ENCODE measurements around the gene ZFP62.
"Not testable (repeated sequence)": the region's sequence is repeated elsewhere in the genome, so short reads cannot be mapped to it uniquely, and the experiment has no call there.

Gene ZFP62

GRCh38 chr5:180901319-180902009 is 40.4 kb upstream of the ZFP62 start:
- Histone ChIP-seq H3K9me2 (ENCODE audit: low read depth, low read length) (no peaks in the 10 kb centered on the region), H3K4me3 (ENCODE audit: low read depth, low read length, poor library complexity, severe bottlenecking) (no peak overlapping the region), H2AFZ (ENCODE audit: low read length) (peak overlapping the region; percentile 45; the same call in 1 of the 2 replicates), H3F3A (ENCODE audit: insufficient read depth, low read length) (no peaks in the 10 kb centered on the region), H4K20me1 (ENCODE audit: insufficient read depth, low read length) (no peaks in the 10 kb centered on the region), H3K9ac (ENCODE audit: low read length) (no peak overlapping the region), H3K9me3 (ENCODE audit: low read length) (peaks cover 8% of the 10 kb centered on the region), H3K4me1 (ENCODE audit: insufficient read depth, low read length, severe bottlenecking) (peaks cover 23% of the 10 kb centered on the region), H3K36me3 (ENCODE audit: insufficient read depth, low read length) (no peaks in the 10 kb centered on the region), H3K79me2 (ENCODE audit: insufficient read depth, low read length) (no peaks in the 10 kb centered on the region), H3K27ac (ENCODE audit: low read depth, low read length, poor library complexity, severe bottlenecking) (peak overlapping the region; percentile 70), H3K27me3 (ENCODE audit: insufficient read depth, low read length) (no peaks in the 10 kb centered on the region), H3K4me2 (ENCODE audit: low read length) (no peak overlapping the region)
- TF ChIP-seq EZH2 (IDR thresholded peaks at IDR 0.05; ENCODE audit: borderline replicate concordance, low read length) (no peak), CTCF (IDR thresholded peaks at IDR 0.05; ENCODE audit: low read length) (no peak)

GRCh38 chr5:180900178-180900577 is 39.1 kb upstream of the ZFP62 start:
- Histone ChIP-seq H3K36me3 (ENCODE audit: insufficient read depth, low read length) (no peaks in the 10 kb centered on the region), H3K9me3 (ENCODE audit: low read length) (peaks cover 8% of the 10 kb centered on the region), H3K27ac (ENCODE audit: low read depth, low read length, poor library complexity, severe bottlenecking) (no peak overlapping the region), H3K4me1 (ENCODE audit: insufficient read depth, low read length, severe bottlenecking) (peaks cover 23% of the 10 kb centered on the region), H3F3A (ENCODE audit: insufficient read depth, low read length) (no peaks in the 10 kb centered on the region), H3K9ac (ENCODE audit: low read length) (no peak overlapping the region), H3K4me2 (ENCODE audit: low read length) (no peak overlapping the region; the same call in 1 of the 2 replicates), H3K9me2 (ENCODE audit: low read depth, low read length) (no peaks in the 10 kb centered on the region), H3K79me2 (ENCODE audit: insufficient read depth, low read length) (no peaks in the 10 kb centered on the region), H3K27me3 (ENCODE audit: insufficient read depth, low read length) (no peaks in the 10 kb centered on the region), H3K4me3 (ENCODE audit: low read depth, low read length, poor library complexity, severe bottlenecking) (no peak overlapping the region), H2AFZ (ENCODE audit: low read length) (peak overlapping the region; percentile 54; the same call in 1 of the 2 replicates), H4K20me1 (ENCODE audit: insufficient read depth, low read length) (no peaks in the 10 kb centered on the region)
- TF ChIP-seq CTCF (IDR thresholded peaks at IDR 0.05; ENCODE audit: low read length), result no peak
- no peak for TF ChIP-seq EZH2 (IDR thresholded peaks at IDR 0.05; ENCODE audit: borderline replicate concordance, low read length)

GRCh38 chr5:180898621-180899246 is 37.7 kb upstream of the ZFP62 start, which contains the start of gene BTNL8:
TSS of gene BTNL8 (plus strand) at chr5:180899159. CDS start at chr5:180899311, 152 bp downstream.
- no peaks in the 10 kb centered on the region for H3K79me2 ChIP-seq (ENCODE audit: insufficient read depth, low read length)
- H4K20me1 ChIP-seq (ENCODE audit: insufficient read depth, low read length), result no peaks in the 10 kb centered on the region
- peak within 1 kb of the TSS; percentile 54; the same call in 1 of the 2 replicates for H2AFZ ChIP-seq (ENCODE audit: low read length)
- H3K4me2 ChIP-seq (ENCODE audit: low read length), result no peak within 1 kb of the TSS; the same call in 1 of the 2 replicates
- peaks cover 23% of the 10 kb centered on the region for H3K4me1 ChIP-seq (ENCODE audit: insufficient read depth, low read length, severe bottlenecking)
- H3F3A ChIP-seq (ENCODE audit: insufficient read depth, low read length), result no peaks in the 10 kb centered on the region
- H3K27me3 ChIP-seq (ENCODE audit: insufficient read depth, low read length), result no peaks in the 10 kb centered on the region
- no peaks in the 10 kb centered on the region for H3K36me3 ChIP-seq (ENCODE audit: insufficient read depth, low read length)
- TF ChIP-seq CTCF (IDR thresholded peaks at IDR 0.05; ENCODE audit: low read length) (no peak), EZH2 (IDR thresholded peaks at IDR 0.05; ENCODE audit: borderline replicate concordance, low read length) (no peak)
- H3K9me3 ChIP-seq (ENCODE audit: low read length), result peaks cover 8% of the 10 kb centered on the region
- H3K9me2 ChIP-seq (ENCODE audit: low read depth, low read length), result no peaks in the 10 kb centered on the region
- H3K27ac ChIP-seq (ENCODE audit: low read depth, low read length, poor library complexity, severe bottlenecking), result no peak within 1 kb of the TSS
- H3K9ac ChIP-seq (ENCODE audit: low read length), result no peak within 1 kb of the TSS
- H3K4me3 ChIP-seq (ENCODE audit: low read depth, low read length, poor library complexity, severe bottlenecking), result no peak within 1 kb of the TSS

- not testable (repeated sequence) for H3K4me2 ChIP-seq (ENCODE audit: low read length); H3K9ac ChIP-seq (ENCODE audit: low read length); H3K9me3 ChIP-seq (ENCODE audit: low read length); H3K79me2 ChIP-seq (ENCODE audit: insufficient read depth, low read length); H3F3A ChIP-seq (ENCODE audit: insufficient read depth, low read length); H3K36me3 ChIP-seq (ENCODE audit: insufficient read depth, low read length); H2AFZ ChIP-seq (ENCODE audit: low read length); H3K4me3 ChIP-seq (ENCODE audit: low read depth, low read length, poor library complexity, severe bottlenecking); H3K27me3 ChIP-seq (ENCODE audit: insufficient read depth, low read length); H4K20me1 ChIP-seq (ENCODE audit: insufficient read depth, low read length); H3K4me1 ChIP-seq (ENCODE audit: insufficient read depth, low read length, severe bottlenecking); H3K27ac ChIP-seq (ENCODE audit: low read depth, low read length, poor library complexity, severe bottlenecking); H3K9me2 ChIP-seq (ENCODE audit: low read depth, low read length)
Observed at GRCh38 chr5:180895330-180895729, 34.3 kb upstream of the ZFP62 start.

All from OCI-LY1 (cell line).